HUES6 (cell line): ENCODE measurements around the gene ZDHHC22.

ENCODE experiments used
- H3K27ac ChIP-seq: 2 replicates; pipeline ENCODE4 v1.7.0; 2013; ENCODE audit warnings: low read depth, mild to moderate bottlenecking, low read length, inconsistent platforms
- H3K27me3 ChIP-seq: 2 replicates; pipeline ENCODE4 v1.6.1; 2013; ENCODE audit warnings: low read length; ENCODE audit not compliant: control insufficient read depth, insufficient read depth
- H3K36me3 ChIP-seq: 2 replicates; pipeline ENCODE4 v1.6.1; 2013; ENCODE audit warnings: low read length; ENCODE audit not compliant: control insufficient read depth, insufficient read depth
- H3K4me1 ChIP-seq: 2 replicates; pipeline ENCODE4 v1.6.1; 2013; ENCODE audit warnings: low read length; ENCODE audit not compliant: control insufficient read depth, insufficient read depth
- H3K4me3 ChIP-seq: 2 replicates; pipeline ENCODE4 v1.5.1; 2013; ENCODE audit warnings: low read depth, low read length
- H3K9ac ChIP-seq: one replicate; pipeline ENCODE4 v1.6.1; 2013; ENCODE audit warnings: mild to moderate bottlenecking, low read length
- H3K9me3 ChIP-seq: 2 replicates; pipeline ENCODE4 v1.6.1; 2013; ENCODE audit warnings: low read depth, low read length; ENCODE audit not compliant: control insufficient read depth, insufficient read depth

ZDHHC22 gene

GRCh38 chr14:77141214-77142004, at the start of gene ZDHHC22:
Gene ZDHHC22 (minus strand): TSS chr14:77141791. CDS start chr14:77139738, 2,053 bp downstream.
- H3K4me3 ChIP-seq, result peak within 1 kb of the TSS; percentile 74
- H3K36me3 ChIP-seq, result no peaks in the 10 kb centered on the region; the same call in 1 of the 2 replicates

GRCh38 chr14:77190977-77191376, 49.4 kb upstream of the ZDHHC22 start:
- Histone ChIP-seq H3K9ac (no peak overlapping the region), H3K4me3 (no peak overlapping the region), H3K36me3 (no peaks in the 10 kb centered on the region), H3K27me3 (no peaks in the 10 kb centered on the region), H3K9me3 (no peaks in the 10 kb centered on the region), H3K4me1 (peaks cover 13% of the 10 kb centered on the region; the same call in 1 of the 2 replicates), H3K27ac (no peak overlapping the region)

More at GRCh38 chr14:77141214-77142004, at the start of gene ZDHHC22:
- H3K27me3 ChIP-seq, result peaks cover 50% of the 10 kb centered on the region
- peaks cover 43% of the 10 kb centered on the region for H3K4me1 ChIP-seq
- no peaks in the 10 kb centered on the region for H3K9me3 ChIP-seq
- H3K27ac ChIP-seq, result no peak within 1 kb of the TSS
- peak within 1 kb of the TSS; percentile 14 for H3K9ac ChIP-seq

GRCh38 chr14:77189479-77189878, 47.9 kb upstream of the ZDHHC22 start:
- Histone ChIP-seq H3K36me3 (no peaks in the 10 kb centered on the region), H3K4me1 (peaks cover 13% of the 10 kb centered on the region; the same call in 1 of the 2 replicates), H3K9ac (no peak overlapping the region), H3K4me3 (no peak overlapping the region), H3K27me3 (no peaks in the 10 kb centered on the region), H3K9me3 (no peaks in the 10 kb centered on the region), H3K27ac (no peak overlapping the region)

GRCh38 chr14:77187649-77188012, 46.0 kb upstream of the ZDHHC22 start:
- Histone ChIP-seq H3K27ac (no peak overlapping the region), H3K27me3 (0 out of 2 replicates have a peak, but pooled peaks cover 4% of the 10 kb centered on the region)

GRCh38 chr14:77186911-77187648, 45.5 kb upstream of the ZDHHC22 start:
- Histone ChIP-seq H3K27ac (no peak overlapping the region), H3K27me3 (0 out of 2 replicates have a peak, but pooled peaks cover 5% of the 10 kb centered on the region), H3K9ac (no peak overlapping the region), H3K36me3 (no peaks in the 10 kb centered on the region), H3K4me1 (peaks cover 17% of the 10 kb centered on the region; the same call in 1 of the 2 replicates), H3K9me3 (no peaks in the 10 kb centered on the region), H3K4me3 (no peak overlapping the region)

More at GRCh38 chr14:77187649-77188012, 46.0 kb upstream of the ZDHHC22 start:
- peaks cover 13% of the 10 kb centered on the region; the same call in 1 of the 2 replicates for H3K4me1 ChIP-seq
- no peaks in the 10 kb centered on the region for H3K9me3 ChIP-seq
- H3K9ac ChIP-seq, result no peak overlapping the region
- no peak overlapping the region for H3K4me3 ChIP-seq
- H3K36me3 ChIP-seq, result no peaks in the 10 kb centered on the region

GRCh38 chr14:77185093-77185465, 43.5 kb upstream of the ZDHHC22 start:
- Histone ChIP-seq H3K9me3 (no peaks in the 10 kb centered on the region), H3K9ac (no peak overlapping the region), H3K27me3 (0 out of 2 replicates have a peak, but pooled peaks cover 5% of the 10 kb centered on the region), H3K4me1 (peaks cover 25% of the 10 kb centered on the region; the same call in 1 of the 2 replicates), H3K4me3 (no peak overlapping the region), H3K27ac (no peak overlapping the region), H3K36me3 (no peaks in the 10 kb centered on the region)

- no peaks in the 10 kb centered on the region for H3K9me3 ChIP-seq
- H3K27me3 ChIP-seq, result 0 out of 2 replicates have a peak, but pooled peaks cover 5% of the 10 kb centered on the region
- no peak overlapping the region for H3K27ac ChIP-seq
- H3K9ac ChIP-seq, result no peak overlapping the region
- H3K4me3 ChIP-seq, result no peak overlapping the region
- H3K4me1 ChIP-seq, result peaks cover 25% of the 10 kb centered on the region; the same call in 1 of the 2 replicates
- H3K36me3 ChIP-seq, result no peaks in the 10 kb centered on the region
Measured at GRCh38 chr14:77184396-77185092, 43.0 kb upstream of the ZDHHC22 start.

GRCh38 chr14:77183896-77184295, 42.3 kb upstream of the ZDHHC22 start:
- Histone ChIP-seq H3K27me3 (0 out of 2 replicates have a peak, but pooled peaks cover 5% of the 10 kb centered on the region), H3K9me3 (no peaks in the 10 kb centered on the region), H3K9ac (no peak overlapping the region), H3K36me3 (no peaks in the 10 kb centered on the region), H3K4me3 (no peak overlapping the region), H3K27ac (no peak overlapping the region), H3K4me1 (peaks cover 25% of the 10 kb centered on the region; the same call in 1 of the 2 replicates)

- Histone ChIP-seq H3K9ac (peak within 1 kb of the TSS; percentile 52), H3K36me3 (no peaks in the 10 kb centered on the region), H3K27ac (no peak within 1 kb of the TSS), H3K4me1 (peaks cover 15% of the 10 kb centered on the region; the same call in 1 of the 2 replicates), H3K9me3 (no peaks in the 10 kb centered on the region), H3K4me3 (peak within 1 kb of the TSS; percentile 83), H3K27me3 (0 out of 2 replicates have a peak, but pooled peaks cover 5% of the 10 kb centered on the region)
Measured at GRCh38 chr14:77181603-77182437, 40.2 kb upstream of the ZDHHC22 start, which contains the start of gene TMEM63C. Gene TMEM63C (plus strand): TSS chr14:77181798. CDS start chr14:77218814, 37,016 bp downstream.
